ENCODE measurements around the gene TLR6. TPM values are rescaled to one million over a fixed set of nuclear protein-coding genes. Genes with fewer than 3 reads are reported as not detected.

The TLR6 gene
- polyA plus RNA-seq, 2 donors, result 0.20 to 0.21 TPM

GRCh38 chr4:38869511-38869910 is 12.9 kb upstream of the TLR6 start:
- Histone ChIP-seq H3K4me1 (ENCODE audit: control insufficient read depth in 2 of 2, insufficient read depth in 2 of 2, low read length in 1 of 2) (peaks cover 0 to 6% of the 10 kb centered on the region in 2 donors), H3K27ac (ENCODE audit: low read depth in 2 of 2, low read length in 1 of 2) (peak overlapping the region; percentile 59 to 62), H3K9me3 (ENCODE audit: control insufficient read depth in 2 of 2, insufficient read depth in 1 of 2, low read depth in 1 of 2, low read length in 1 of 2) (no peaks in the 10 kb centered on the region), H3K36me3 (ENCODE audit: control insufficient read depth in 2 of 2, insufficient read depth in 2 of 2, low read length in 1 of 2) (peaks cover 4 to 5% of the 10 kb centered on the region in 2 donors), H3K4me3 (ENCODE audit: low read depth in 1 of 2, low read length in 2 of 2) (no peak overlapping the region), H3K27me3 (ENCODE audit: control insufficient read depth in 1 of 2, insufficient read depth in 2 of 2, low read length in 2 of 2) (no peaks in the 10 kb centered on the region)
- 58 to 66% methylated on average over 2 of the region's 2 CpGs for WGBS, 2 donors

DNA sequence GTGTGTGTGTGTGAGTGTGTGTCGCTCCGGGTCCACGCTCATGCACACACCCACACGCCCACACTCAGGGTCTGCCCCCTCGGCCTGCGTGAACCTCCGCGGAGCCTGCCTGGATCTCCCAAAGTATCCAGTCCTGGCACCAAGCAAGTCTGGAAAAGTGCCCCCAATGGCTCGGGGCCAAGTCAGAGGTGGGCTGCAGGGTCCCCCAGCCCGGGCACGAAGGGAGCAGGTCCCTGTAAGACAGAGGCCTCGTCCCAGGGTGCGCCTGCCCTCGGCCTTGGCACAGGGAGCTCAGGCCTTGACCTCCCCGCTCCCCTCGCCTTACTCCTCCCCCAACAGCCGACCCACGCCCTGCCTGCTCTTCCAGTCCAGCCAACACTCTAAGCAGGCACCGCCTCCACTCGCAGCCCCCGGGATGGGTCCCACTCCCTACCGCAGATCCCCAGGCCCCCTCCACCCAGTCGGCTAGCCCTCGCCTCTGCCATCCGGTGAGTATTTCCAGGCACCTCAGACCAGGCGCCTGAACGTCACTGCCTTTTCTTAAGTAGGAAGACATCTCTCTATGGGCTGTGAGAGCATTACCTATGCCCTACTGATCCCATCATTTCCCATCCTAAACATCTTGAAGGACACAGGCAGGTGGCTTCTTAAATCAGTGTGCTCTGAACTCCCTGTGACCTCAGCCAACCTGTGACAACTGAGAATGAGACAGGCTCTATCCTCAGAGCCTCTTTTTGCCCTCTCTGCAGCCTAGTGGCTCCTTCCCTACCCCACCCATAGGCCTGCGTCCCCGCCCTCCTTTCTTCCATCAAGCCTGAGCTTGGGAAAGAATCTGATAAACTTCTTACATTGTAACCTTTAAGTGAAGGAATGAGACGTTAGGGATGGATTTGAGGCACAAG is 11.7 kb upstream of the TLR6 start:
- H3K27me3 ChIP-seq (ENCODE audit: control insufficient read depth in 1 of 2, insufficient read depth in 2 of 2, low read length in 2 of 2), result no peaks in the 10 kb centered on the region
- H3K4me1 ChIP-seq (ENCODE audit: control insufficient read depth in 2 of 2, insufficient read depth in 2 of 2, low read length in 1 of 2), result peaks cover 0 to 6% of the 10 kb centered on the region in 2 donors
- peak overlapping the region; percentile 88 to 97 for H3K27ac ChIP-seq (ENCODE audit: low read depth in 2 of 2, low read length in 1 of 2)
- peak overlapping the region; percentile 56 to 84 for H3K4me3 ChIP-seq (ENCODE audit: low read depth in 1 of 2, low read length in 2 of 2)
- WGBS, 2 donors, result 14 to 20% methylated on average over 29 to 30 of the region's 30 CpGs
- H3K36me3 ChIP-seq (ENCODE audit: control insufficient read depth in 2 of 2, insufficient read depth in 2 of 2, low read length in 1 of 2), result peaks cover 4 to 5% of the 10 kb centered on the region in 2 donors
- H3K9me3 ChIP-seq (ENCODE audit: control insufficient read depth in 2 of 2, insufficient read depth in 1 of 2, low read depth in 1 of 2, low read length in 1 of 2), result no peaks in the 10 kb centered on the region

DNA sequence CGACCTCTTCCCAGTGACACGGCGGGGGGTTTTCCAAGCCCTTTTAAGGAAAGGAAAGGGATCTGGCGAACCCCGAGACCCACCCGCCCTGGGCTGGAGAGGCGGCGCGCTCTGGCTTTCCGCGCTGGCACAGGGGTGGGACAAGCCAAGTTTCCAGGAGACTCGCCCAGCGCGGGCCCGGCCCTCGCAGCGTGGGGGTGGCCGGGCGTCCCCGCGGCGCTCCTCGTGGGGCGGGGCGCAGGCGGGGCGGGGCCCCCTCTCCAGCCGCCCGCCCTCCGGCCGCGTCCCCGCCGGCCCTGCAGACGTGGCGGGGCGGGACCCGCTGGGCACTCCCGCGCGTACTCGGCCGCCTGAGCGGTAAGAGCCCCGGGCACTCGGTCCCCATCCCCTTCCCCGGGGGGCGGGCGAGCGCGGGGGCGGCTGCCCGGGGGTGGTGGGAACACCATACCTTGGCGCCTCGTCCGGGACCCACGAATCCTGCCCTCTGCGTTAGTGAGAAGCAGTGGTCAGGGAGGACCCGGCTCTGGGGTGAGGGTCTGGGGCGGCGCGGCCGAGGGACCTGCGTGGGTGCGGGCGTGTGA is 11.0 kb upstream of the TLR6 start, which contains the start of gene FAM114A1:
Gene FAM114A1 (plus strand): TSS at position 329 of the 581 bp plus-strand sequence. CDS start 10,273 bp downstream, outside the sequence.
- WGBS, 2 donors, result 1% methylated on average over 42 to 66 of the region's 66 CpGs
- Histone ChIP-seq H3K9me3 (ENCODE audit: control insufficient read depth in 2 of 2, insufficient read depth in 1 of 2, low read depth in 1 of 2, low read length in 1 of 2) (no peaks in the 10 kb centered on the region), H3K27me3 (ENCODE audit: control insufficient read depth in 1 of 2, insufficient read depth in 2 of 2, low read length in 2 of 2) (no peaks in the 10 kb centered on the region), H3K4me1 (ENCODE audit: control insufficient read depth in 2 of 2, insufficient read depth in 2 of 2, low read length in 1 of 2) (peaks cover 0 to 6% of the 10 kb centered on the region in 2 donors), H3K4me3 (ENCODE audit: low read depth in 1 of 2, low read length in 2 of 2) (peak within 1 kb of the TSS; percentile 56 to 84), H3K27ac (ENCODE audit: low read depth in 2 of 2, low read length in 1 of 2) (peak within 1 kb of the TSS; percentile 88 to 97), H3K36me3 (ENCODE audit: control insufficient read depth in 2 of 2, insufficient read depth in 2 of 2, low read length in 1 of 2) (peaks cover 4 to 5% of the 10 kb centered on the region in 2 donors)

DNA sequence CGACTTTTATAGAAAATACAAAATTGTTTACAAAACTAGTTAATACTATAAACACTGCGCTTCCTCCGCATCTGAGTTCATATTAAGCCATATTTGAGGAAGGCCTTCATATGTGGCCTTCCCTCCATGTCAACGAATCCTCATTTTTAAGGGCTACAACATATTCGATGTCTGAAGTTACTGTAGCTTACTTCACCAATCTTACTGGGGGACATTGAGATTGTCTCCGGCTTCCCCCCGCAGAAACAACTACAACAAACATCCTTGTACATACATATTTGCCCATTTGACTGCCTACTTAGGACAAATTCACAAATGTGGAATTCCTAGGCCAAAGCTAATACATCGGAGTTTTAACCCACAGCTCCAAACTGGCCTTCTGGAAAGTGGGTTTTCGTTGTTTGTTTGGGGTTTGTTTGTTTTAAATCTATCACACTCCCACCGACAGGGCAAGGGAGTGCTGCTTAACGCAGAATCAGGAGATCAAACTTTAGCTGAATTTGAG is 10.4 kb upstream of the TLR6 start:
- no peaks in the 10 kb centered on the region for H3K27me3 ChIP-seq (ENCODE audit: control insufficient read depth in 1 of 2, insufficient read depth in 2 of 2, low read length in 2 of 2)
- WGBS, 2 donors, result 42 to 45% methylated on average over 11 of the region's 11 CpGs
- H3K36me3 ChIP-seq (ENCODE audit: control insufficient read depth in 2 of 2, insufficient read depth in 2 of 2, low read length in 1 of 2), result peaks cover 4% of the 10 kb centered on the region in 2 donors
- H3K4me3 ChIP-seq (ENCODE audit: low read depth in 1 of 2, low read length in 2 of 2), result peak overlapping the region; percentile 56 to 84
- H3K27ac ChIP-seq (ENCODE audit: low read depth in 2 of 2, low read length in 1 of 2), result peak overlapping the region; percentile 88 to 97
- no peaks in the 10 kb centered on the region for H3K9me3 ChIP-seq (ENCODE audit: control insufficient read depth in 2 of 2, insufficient read depth in 1 of 2, low read depth in 1 of 2, low read length in 1 of 2)
- peaks cover 0 to 6% of the 10 kb centered on the region in 2 donors for H3K4me1 ChIP-seq (ENCODE audit: control insufficient read depth in 2 of 2, insufficient read depth in 2 of 2, low read length in 1 of 2)

GRCh38 chr4:38865445-38865844 is 8.8 kb upstream of the TLR6 start:
- Histone ChIP-seq H3K4me1 (ENCODE audit: control insufficient read depth in 2 of 2, insufficient read depth in 2 of 2, low read length in 1 of 2) (peaks cover 0 to 6% of the 10 kb centered on the region in 2 donors), H3K9me3 (ENCODE audit: control insufficient read depth in 2 of 2, insufficient read depth in 1 of 2, low read depth in 1 of 2, low read length in 1 of 2) (no peaks in the 10 kb centered on the region), H3K36me3 (ENCODE audit: control insufficient read depth in 2 of 2, insufficient read depth in 2 of 2, low read length in 1 of 2) (peaks cover 2 to 4% of the 10 kb centered on the region in 2 donors), H3K27me3 (ENCODE audit: control insufficient read depth in 1 of 2, insufficient read depth in 2 of 2, low read length in 2 of 2) (no peaks in the 10 kb centered on the region), H3K4me3 (ENCODE audit: low read depth in 1 of 2, low read length in 2 of 2) (no peak overlapping the region), H3K27ac (ENCODE audit: low read depth in 2 of 2, low read length in 1 of 2) (no peak overlapping the region)
- 46 to 73% methylated on average over 6 of the region's 6 CpGs for WGBS, 2 donors

DNA sequence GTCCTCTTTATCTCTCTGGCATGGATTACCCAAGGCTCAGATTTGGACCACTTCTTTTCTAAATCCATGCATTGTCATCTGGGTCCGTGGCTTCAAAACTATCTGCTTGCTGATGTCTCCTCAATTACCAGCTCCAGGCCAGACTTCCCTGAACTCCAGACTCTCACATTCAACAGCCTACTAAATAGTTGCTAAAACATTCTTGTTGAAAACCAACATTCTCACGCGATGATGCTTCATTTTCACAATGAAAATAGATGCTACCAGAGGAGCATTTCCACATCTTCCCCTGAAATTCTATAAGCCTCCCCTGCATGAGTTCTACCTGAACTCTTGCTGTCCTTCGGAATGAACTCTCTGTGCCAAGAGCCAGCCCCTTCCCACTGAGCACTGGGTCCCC is 5.2 kb upstream of the TLR6 start:
- H3K27ac ChIP-seq (ENCODE audit: low read depth in 2 of 2, low read length in 1 of 2), result no peak overlapping the region
- 89 to 93% methylated on average over 4 of the region's 4 CpGs for WGBS, 2 donors
- no peaks in the 10 kb centered on the region for H3K9me3 ChIP-seq (ENCODE audit: control insufficient read depth in 2 of 2, insufficient read depth in 1 of 2, low read depth in 1 of 2, low read length in 1 of 2)
- H3K4me1 ChIP-seq (ENCODE audit: control insufficient read depth in 2 of 2, insufficient read depth in 2 of 2, low read length in 1 of 2), result no peaks in the 10 kb centered on the region
- H3K36me3 ChIP-seq (ENCODE audit: control insufficient read depth in 2 of 2, insufficient read depth in 2 of 2, low read length in 1 of 2), result no peaks in the 10 kb centered on the region
- H3K27me3 ChIP-seq (ENCODE audit: control insufficient read depth in 1 of 2, insufficient read depth in 2 of 2, low read length in 2 of 2), result no peaks in the 10 kb centered on the region
- no peak overlapping the region for H3K4me3 ChIP-seq (ENCODE audit: low read depth in 1 of 2, low read length in 2 of 2)

DNA sequence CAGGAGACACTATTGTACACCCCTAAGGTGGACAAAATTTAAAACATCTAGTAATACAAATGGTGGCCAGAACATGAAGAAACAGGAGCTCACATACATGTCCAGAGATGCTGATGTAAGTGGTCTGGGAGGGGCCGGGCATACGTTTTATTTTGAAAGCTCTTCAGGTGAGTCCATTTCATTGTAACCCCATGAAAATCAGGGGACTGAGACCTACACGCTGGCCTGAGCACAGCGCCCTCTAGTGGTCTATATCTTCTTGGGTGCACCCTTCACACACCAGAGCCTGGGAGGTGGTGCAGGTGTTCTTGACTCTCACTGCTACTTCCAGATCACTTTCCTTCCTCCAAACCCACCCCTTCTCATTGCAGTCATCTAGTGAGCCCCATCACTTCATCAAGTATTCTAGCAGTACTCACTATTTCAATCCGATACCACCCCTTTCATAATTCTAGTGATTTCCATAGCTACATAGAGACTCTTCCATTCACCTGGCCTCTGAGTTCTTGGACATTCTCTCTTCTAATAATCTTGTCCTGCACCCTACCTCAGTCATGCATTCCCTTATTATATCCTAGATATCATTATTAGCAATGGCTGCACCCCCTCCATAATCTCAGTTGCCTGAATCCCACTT is 4.3 kb upstream of the TLR6 start:
- Histone ChIP-seq H3K4me1 (ENCODE audit: control insufficient read depth in 2 of 2, insufficient read depth in 2 of 2, low read length in 1 of 2) (no peaks in the 10 kb centered on the region), H3K27me3 (ENCODE audit: control insufficient read depth in 1 of 2, insufficient read depth in 2 of 2, low read length in 2 of 2) (no peaks in the 10 kb centered on the region), H3K36me3 (ENCODE audit: control insufficient read depth in 2 of 2, insufficient read depth in 2 of 2, low read length in 1 of 2) (no peaks in the 10 kb centered on the region), H3K9me3 (ENCODE audit: control insufficient read depth in 2 of 2, insufficient read depth in 1 of 2, low read depth in 1 of 2, low read length in 1 of 2) (no peaks in the 10 kb centered on the region), H3K27ac (ENCODE audit: low read depth in 2 of 2, low read length in 1 of 2) (no peak overlapping the region), H3K4me3 (ENCODE audit: low read depth in 1 of 2, low read length in 2 of 2) (no peak overlapping the region)
- 42% methylated on average over 5 of the region's 5 CpGs for WGBS, 2 donors

GRCh38 chr4:38859501-38859900 is 2.9 kb upstream of the TLR6 start:
- no peaks in the 10 kb centered on the region for H3K9me3 ChIP-seq (ENCODE audit: control insufficient read depth in 2 of 2, insufficient read depth in 1 of 2, low read depth in 1 of 2, low read length in 1 of 2)
- H3K4me3 ChIP-seq (ENCODE audit: low read depth in 1 of 2, low read length in 2 of 2), result no peak overlapping the region
- H3K27me3 ChIP-seq (ENCODE audit: control insufficient read depth in 1 of 2, insufficient read depth in 2 of 2, low read length in 2 of 2), result no peaks in the 10 kb centered on the region
- WGBS, 2 donors, result 95 to 97% methylated on average over 7 of the region's 7 CpGs
- no peaks in the 10 kb centered on the region for H3K36me3 ChIP-seq (ENCODE audit: control insufficient read depth in 2 of 2, insufficient read depth in 2 of 2, low read length in 1 of 2)
- H3K27ac ChIP-seq (ENCODE audit: low read depth in 2 of 2, low read length in 1 of 2), result no peak overlapping the region
- no peaks in the 10 kb centered on the region for H3K4me1 ChIP-seq (ENCODE audit: control insufficient read depth in 2 of 2, insufficient read depth in 2 of 2, low read length in 1 of 2)

DNA sequence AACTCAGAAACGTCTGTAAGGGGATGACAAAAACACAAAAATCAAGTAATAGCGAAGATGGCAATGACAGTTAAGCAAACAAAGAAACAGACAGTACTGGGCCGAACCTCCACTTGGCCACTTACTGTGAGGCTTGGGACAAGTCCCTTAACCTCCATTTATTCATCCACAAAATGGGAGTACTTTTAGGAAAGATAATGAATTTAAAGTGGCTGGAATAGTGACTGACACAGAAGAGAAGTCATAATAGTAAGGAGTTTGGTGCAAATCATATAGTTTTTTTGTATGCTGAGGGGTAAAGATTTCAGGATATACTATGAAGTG is 1.4 kb upstream of the TLR6 start:
- Histone ChIP-seq H3K27ac (ENCODE audit: low read depth in 2 of 2, low read length in 1 of 2) (peak overlapping the region; percentile 88 to 92), H3K4me1 (ENCODE audit: control insufficient read depth in 2 of 2, insufficient read depth in 2 of 2, low read length in 1 of 2) (no peaks in the 10 kb centered on the region), H3K9me3 (ENCODE audit: control insufficient read depth in 2 of 2, insufficient read depth in 1 of 2, low read depth in 1 of 2, low read length in 1 of 2) (no peaks in the 10 kb centered on the region), H3K4me3 (ENCODE audit: low read depth in 1 of 2, low read length in 2 of 2) (no peak overlapping the region), H3K27me3 (ENCODE audit: control insufficient read depth in 1 of 2, insufficient read depth in 2 of 2, low read length in 2 of 2) (no peaks in the 10 kb centered on the region), H3K36me3 (ENCODE audit: control insufficient read depth in 2 of 2, insufficient read depth in 2 of 2, low read length in 1 of 2) (no peaks in the 10 kb centered on the region)
- 46 to 48% methylated on average over 3 of the region's 3 CpGs for WGBS, 2 donors
